KOPT-K1 (cell line): Measurements from ENCODE around the gene RAD21L1.

Source experiments
- H3K27ac ChIP-seq: fragments of 200-600 bp; sonication (generic); 2 replicates; pipeline ENCODE4 v1.5.1; 2016; ENCODE audit warnings: antibody characterized with exemption, mild to moderate bottlenecking, low read depth, low read length; ENCODE audit not compliant: poor library complexity, severe bottlenecking
- H3K36me3 ChIP-seq: fragments of 200-600 bp; sonication (generic); 2 replicates; pipeline ENCODE4 v1.5.1; 2017; ENCODE audit warnings: antibody characterized with exemption, mild to moderate bottlenecking, low read length, moderate library complexity; ENCODE audit not compliant: insufficient read depth
- H3K9me3 ChIP-seq: fragments of 200-600 bp; sonication (generic); 2 replicates; pipeline ENCODE4 v1.5.1; 2017; ENCODE audit warnings: antibody characterized with exemption, low read length, mild to moderate bottlenecking; ENCODE audit not compliant: insufficient read depth, poor library complexity, severe bottlenecking

The RAD21L1 gene

GRCh38 chr20:1225783-1226654 lies at the start of gene RAD21L1:
RAD21L1 (plus strand) TSS chr20:1226044; CDS start chr20:1228454, 2,410 bp downstream.
- H3K27ac ChIP-seq, result no peak within 1 kb of the TSS
- peaks cover 12% of the 10 kb centered on the region for H3K9me3 ChIP-seq
- H3K36me3 ChIP-seq, result no peaks in the 10 kb centered on the region

- Histone ChIP-seq H3K27ac (no peak overlapping the region), H3K9me3 (no peaks in the 10 kb centered on the region), H3K36me3 (peaks cover 24% of the 10 kb centered on the region; the same call in 1 of the 2 replicates)
These were observed 48.2 kb upstream of the RAD21L1 start for GRCh38 chr20:1177680-1178079.

DNA sequence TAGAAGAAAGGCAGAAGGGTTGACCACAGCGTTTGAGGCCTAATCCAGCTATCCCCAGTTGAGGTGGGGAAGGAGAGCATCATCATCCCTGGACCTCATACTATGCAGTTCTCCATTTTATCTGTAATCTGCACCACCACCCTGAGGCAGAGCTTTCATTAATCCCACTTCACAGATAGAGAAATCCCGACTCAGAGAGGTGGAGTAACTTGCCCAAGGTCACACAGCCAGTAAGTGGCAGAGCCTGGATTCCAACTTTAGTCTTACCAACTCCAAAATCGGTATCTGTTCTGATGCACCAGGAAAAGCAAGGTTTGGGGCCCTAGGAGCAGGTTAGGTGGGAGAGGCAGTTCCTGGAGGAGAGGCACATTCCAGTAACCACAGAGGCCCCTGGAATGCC lies 47.7 kb upstream of the RAD21L1 start:
- no peaks in the 10 kb centered on the region for H3K9me3 ChIP-seq
- H3K36me3 ChIP-seq, result peaks cover 19% of the 10 kb centered on the region; the same call in 1 of the 2 replicates
- no peak overlapping the region for H3K27ac ChIP-seq

- H3K9me3 ChIP-seq, result no peaks in the 10 kb centered on the region
- H3K36me3 ChIP-seq, result peaks cover 17% of the 10 kb centered on the region; the same call in 1 of the 2 replicates
- no peak overlapping the region for H3K27ac ChIP-seq
These were observed 47.2 kb upstream of the RAD21L1 start for GRCh38 chr20:1178623-1179022.

GRCh38 chr20:1180949-1181348 lies 44.9 kb upstream of the RAD21L1 start:
- H3K27ac ChIP-seq, result no peak overlapping the region
- H3K9me3 ChIP-seq, result no peaks in the 10 kb centered on the region

DNA sequence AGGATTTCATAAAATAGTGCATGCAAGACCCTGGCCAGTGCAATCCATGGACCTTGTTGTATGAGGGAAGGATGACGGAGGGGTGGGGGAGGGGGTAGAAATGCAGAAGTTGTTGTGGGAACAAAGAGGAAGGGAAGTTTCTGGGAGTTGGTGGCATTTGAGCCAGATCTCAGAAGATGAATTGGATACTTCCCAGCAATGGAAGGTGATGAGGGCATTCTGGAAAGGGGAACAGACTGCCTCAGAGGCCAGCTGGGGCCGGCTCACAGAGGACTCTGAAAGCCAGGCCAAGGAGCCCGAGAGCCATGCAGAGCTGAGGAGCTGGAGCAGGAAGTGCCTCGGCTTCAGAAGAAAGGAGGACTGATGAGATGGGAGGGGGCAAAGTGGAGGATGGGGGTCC lies 43.7 kb upstream of the RAD21L1 start:
- Histone ChIP-seq H3K36me3 (no peaks in the 10 kb centered on the region), H3K9me3 (no peaks in the 10 kb centered on the region), H3K27ac (no peak overlapping the region)

More at GRCh38 chr20:1180949-1181348, 44.9 kb upstream of the RAD21L1 start:
- H3K36me3 ChIP-seq, result peaks cover 8% of the 10 kb centered on the region; the same call in 1 of the 2 replicates

GRCh38 chr20:1183153-1183552 lies 42.7 kb upstream of the RAD21L1 start:
- Histone ChIP-seq H3K27ac (no peak overlapping the region), H3K9me3 (no peaks in the 10 kb centered on the region), H3K36me3 (no peaks in the 10 kb centered on the region)

DNA sequence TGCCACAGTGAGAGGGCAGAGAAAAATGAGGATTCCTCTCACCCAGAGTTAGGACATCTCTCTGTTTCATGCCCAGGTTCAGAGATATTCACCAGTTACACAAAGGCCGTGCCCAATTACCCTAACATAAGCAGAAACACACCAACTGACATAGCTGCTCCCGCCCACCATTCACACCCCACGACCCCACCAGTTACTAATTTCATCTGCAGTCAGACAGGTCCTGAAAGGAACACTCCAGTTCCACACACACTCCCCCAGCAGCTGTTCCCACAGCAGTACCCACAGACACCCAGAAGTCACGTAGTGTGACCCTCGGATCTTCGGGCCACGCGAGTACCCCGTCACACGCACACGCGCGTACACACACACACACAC lies 41.6 kb upstream of the RAD21L1 start:
- Histone ChIP-seq H3K27ac (no peak overlapping the region), H3K9me3 (no peaks in the 10 kb centered on the region), H3K36me3 (no peaks in the 10 kb centered on the region)

DNA sequence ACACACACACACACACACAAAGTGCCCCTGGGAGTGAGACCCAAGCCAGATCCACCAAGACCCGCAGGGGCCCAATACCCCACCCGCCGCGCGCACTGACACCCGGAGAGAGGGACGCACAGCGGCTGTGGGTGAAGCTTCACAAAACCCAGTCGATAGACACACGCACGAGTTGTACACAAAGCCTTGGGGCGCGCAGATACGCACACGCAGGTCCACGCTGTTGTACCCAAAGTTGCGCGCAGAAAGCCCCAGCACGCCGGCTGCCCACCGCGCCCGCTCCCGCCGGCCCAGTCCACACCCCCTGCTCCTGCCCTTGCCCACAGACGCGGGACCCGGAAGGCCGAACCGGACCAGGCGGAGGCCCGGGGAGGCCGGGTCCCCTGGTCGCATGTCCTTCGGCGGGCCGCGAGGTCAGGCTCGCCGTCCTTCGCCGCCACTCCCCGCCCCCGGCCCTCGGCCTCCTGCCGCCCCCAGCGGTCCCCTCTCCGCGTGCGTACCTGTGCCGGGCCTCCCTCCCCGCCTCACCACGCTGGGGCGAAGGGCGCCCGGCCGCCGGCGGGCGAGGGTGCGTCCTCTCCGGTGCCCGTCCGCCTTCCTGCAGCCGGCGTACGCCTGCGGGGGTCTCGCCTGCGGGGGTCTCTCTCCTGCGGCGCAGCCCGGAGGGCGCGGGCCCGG lies 41.1 kb upstream of the RAD21L1 start, which contains the start of gene TMEM74B:
TSS of gene TMEM74B (minus strand) at position 344 of the 678 bp plus-strand sequence. CDS start 1,180 bp downstream, outside the sequence.
- no peaks in the 10 kb centered on the region for H3K36me3 ChIP-seq
- no peaks in the 10 kb centered on the region for H3K9me3 ChIP-seq
- no peak within 1 kb of the TSS for H3K27ac ChIP-seq

- Histone ChIP-seq H3K27ac (no peak overlapping the region), H3K36me3 (no peaks in the 10 kb centered on the region), H3K9me3 (no peaks in the 10 kb centered on the region)
These were observed 40.5 kb upstream of the RAD21L1 start for GRCh38 chr20:1185316-1185741.

DNA sequence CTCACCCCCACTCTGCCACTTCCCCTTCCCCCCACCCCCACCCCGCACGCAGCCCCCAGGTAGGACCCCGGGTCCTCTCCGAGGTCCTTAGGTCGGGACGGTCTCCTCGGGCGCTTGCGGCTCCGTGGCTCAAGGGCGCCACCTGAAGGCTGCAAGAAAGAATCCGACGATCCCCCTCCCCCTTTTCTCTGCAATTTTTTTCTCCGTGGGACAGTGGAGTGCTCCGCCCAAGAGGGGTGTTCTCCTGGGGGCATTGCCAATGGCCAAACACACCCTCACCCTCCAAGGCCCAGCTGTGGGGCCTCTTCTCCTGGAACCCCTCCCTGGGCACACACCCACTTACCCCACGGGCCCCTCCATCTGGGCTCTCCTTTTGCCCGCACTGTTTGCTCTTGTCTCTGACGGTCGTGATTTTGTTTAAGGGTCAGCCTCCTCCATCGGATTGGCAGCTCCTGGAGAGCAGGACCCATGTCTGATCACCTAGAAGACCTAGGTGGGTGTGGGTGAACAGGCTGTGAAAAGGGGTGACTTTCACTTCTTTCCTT lies 40.0 kb upstream of the RAD21L1 start:
- Histone ChIP-seq H3K9me3 (no peaks in the 10 kb centered on the region), H3K27ac (no peak overlapping the region), H3K36me3 (no peaks in the 10 kb centered on the region)

GRCh38 chr20:1186367-1186991 lies 39.4 kb upstream of the RAD21L1 start:
- no peaks in the 10 kb centered on the region for H3K36me3 ChIP-seq
- H3K9me3 ChIP-seq, result no peaks in the 10 kb centered on the region
- H3K27ac ChIP-seq, result no peak overlapping the region

- H3K27ac ChIP-seq, result no peak overlapping the region
- no peaks in the 10 kb centered on the region for H3K9me3 ChIP-seq
- H3K36me3 ChIP-seq, result no peaks in the 10 kb centered on the region
These were observed 38.2 kb upstream of the RAD21L1 start for GRCh38 chr20:1187605-1188171.

GRCh38 chr20:1188347-1188746 lies 37.5 kb upstream of the RAD21L1 start:
- no peak overlapping the region for H3K27ac ChIP-seq
- H3K9me3 ChIP-seq, result no peaks in the 10 kb centered on the region
- no peaks in the 10 kb centered on the region for H3K36me3 ChIP-seq
